Measurements from ENCODE around the gene BICDL1. TPM values are rescaled to one million over a fixed set of nuclear protein-coding genes. Genes with fewer than 3 reads are reported as not detected.

Gene BICDL1
- total RNA-seq, 1 experiment from 2014 or later: 22.2 TPM

DNA sequence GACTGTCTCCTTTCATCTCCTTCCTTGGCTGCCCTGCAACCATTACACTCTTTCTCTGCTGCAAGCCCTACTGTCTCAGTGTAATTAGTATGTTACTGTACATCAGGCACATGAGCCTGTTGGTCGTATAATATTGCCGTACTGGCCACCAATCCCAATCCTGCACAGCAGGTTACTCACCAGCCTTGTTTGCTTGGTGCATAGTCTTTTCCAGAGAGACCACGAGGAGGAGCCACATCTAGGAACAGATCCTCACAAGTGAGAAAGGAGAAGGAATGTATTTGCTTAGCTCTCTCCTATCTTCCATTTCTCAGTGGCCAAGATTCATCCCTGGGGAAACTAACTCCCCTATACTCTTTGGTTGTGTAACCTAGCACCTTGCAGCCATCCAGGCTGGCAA lies 33.0 kb upstream of the BICDL1 start:
- ChIA-PET POLR2A (no interaction called here), CTCF (no interaction called here)
- H3K9me3 ChIP-seq (ENCODE audit: control insufficient read depth, insufficient read depth, low read depth, low read length): peaks cover 4% of the 10 kb centered on the region; the same call in 1 of the 2 replicates
- no peak overlapping the region for H3K27ac ChIP-seq (ENCODE audit: low read length)
- no peaks in the 10 kb centered on the region for H3K36me3 ChIP-seq (ENCODE audit: control insufficient read depth, insufficient read depth, low read length)
- no peak overlapping the region for H3K4me3 ChIP-seq (ENCODE audit: low read depth in 2 of 2, low read length in 2 of 2)
- H3K4me1 ChIP-seq (ENCODE audit: control insufficient read depth, insufficient read depth, low read length): no peaks in the 10 kb centered on the region
- BruUV-seq (replicated peaks): no TSS peak
- DNase-seq (ENCODE audit: low read depth, low spot score): no peak
- no peak for ATAC-seq
- TF ChIP-seq, protein P1, sequence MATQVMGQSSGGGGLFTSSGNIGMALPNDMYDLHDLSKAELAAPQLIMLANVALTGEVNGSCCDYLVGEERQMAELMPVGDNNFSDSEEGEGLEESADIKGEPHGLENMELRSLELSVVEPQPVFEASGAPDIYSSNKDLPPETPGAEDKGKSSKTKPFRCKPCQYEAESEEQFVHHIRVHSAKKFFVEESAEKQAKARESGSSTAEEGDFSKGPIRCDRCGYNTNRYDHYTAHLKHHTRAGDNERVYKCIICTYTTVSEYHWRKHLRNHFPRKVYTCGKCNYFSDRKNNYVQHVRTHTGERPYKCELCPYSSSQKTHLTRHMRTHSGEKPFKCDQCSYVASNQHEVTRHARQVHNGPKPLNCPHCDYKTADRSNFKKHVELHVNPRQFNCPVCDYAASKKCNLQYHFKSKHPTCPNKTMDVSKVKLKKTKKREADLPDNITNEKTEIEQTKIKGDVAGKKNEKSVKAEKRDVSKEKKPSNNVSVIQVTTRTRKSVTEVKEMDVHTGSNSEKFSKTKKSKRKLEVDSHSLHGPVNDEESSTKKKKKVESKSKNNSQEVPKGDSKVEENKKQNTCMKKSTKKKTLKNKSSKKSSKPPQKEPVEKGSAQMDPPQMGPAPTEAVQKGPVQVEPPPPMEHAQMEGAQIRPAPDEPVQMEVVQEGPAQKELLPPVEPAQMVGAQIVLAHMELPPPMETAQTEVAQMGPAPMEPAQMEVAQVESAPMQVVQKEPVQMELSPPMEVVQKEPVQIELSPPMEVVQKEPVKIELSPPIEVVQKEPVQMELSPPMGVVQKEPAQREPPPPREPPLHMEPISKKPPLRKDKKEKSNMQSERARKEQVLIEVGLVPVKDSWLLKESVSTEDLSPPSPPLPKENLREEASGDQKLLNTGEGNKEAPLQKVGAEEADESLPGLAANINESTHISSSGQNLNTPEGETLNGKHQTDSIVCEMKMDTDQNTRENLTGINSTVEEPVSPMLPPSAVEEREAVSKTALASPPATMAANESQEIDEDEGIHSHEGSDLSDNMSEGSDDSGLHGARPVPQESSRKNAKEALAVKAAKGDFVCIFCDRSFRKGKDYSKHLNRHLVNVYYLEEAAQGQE (IDR thresholded peaks at IDR 0.05; ENCODE audit: insufficient read depth in 1 of 2, low read depth in 2 of 2, low read length in 1 of 2): no peak
- TF ChIP-seq, protein P2, sequence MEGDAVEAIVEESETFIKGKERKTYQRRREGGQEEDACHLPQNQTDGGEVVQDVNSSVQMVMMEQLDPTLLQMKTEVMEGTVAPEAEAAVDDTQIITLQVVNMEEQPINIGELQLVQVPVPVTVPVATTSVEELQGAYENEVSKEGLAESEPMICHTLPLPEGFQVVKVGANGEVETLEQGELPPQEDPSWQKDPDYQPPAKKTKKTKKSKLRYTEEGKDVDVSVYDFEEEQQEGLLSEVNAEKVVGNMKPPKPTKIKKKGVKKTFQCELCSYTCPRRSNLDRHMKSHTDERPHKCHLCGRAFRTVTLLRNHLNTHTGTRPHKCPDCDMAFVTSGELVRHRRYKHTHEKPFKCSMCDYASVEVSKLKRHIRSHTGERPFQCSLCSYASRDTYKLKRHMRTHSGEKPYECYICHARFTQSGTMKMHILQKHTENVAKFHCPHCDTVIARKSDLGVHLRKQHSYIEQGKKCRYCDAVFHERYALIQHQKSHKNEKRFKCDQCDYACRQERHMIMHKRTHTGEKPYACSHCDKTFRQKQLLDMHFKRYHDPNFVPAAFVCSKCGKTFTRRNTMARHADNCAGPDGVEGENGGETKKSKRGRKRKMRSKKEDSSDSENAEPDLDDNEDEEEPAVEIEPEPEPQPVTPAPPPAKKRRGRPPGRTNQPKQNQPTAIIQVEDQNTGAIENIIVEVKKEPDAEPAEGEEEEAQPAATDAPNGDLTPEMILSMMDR (IDR thresholded peaks at IDR 0.05): no peak
- no peak for TF ChIP-seq SIN3A (IDR thresholded peaks at IDR 0.05; ENCODE audit: borderline replicate concordance, insufficient read depth, low read depth, low read length)
- TF ChIP-seq TCF7L2 (IDR thresholded peaks at IDR 0.05; ENCODE audit: low read depth, low read length): no peak
- TF ChIP-seq POLR2AphosphoS5 (IDR thresholded peaks at IDR 0.05; ENCODE audit: low read depth, low read length): no peak
- in situ Hi-C loops (cut with HindIII; ENCODE audit: low pct_unique_long_range_greater_than_20kb, low sequenced_read_pairs) (no loop called here), intact Hi-C loops (cut with micrococcal nuclease; ENCODE audit: unreplicated experiment) (no loop called here)
- H3K27me3 ChIP-seq (ENCODE audit: control insufficient read depth, insufficient read depth, low read length): no peaks in the 10 kb centered on the region

DNA sequence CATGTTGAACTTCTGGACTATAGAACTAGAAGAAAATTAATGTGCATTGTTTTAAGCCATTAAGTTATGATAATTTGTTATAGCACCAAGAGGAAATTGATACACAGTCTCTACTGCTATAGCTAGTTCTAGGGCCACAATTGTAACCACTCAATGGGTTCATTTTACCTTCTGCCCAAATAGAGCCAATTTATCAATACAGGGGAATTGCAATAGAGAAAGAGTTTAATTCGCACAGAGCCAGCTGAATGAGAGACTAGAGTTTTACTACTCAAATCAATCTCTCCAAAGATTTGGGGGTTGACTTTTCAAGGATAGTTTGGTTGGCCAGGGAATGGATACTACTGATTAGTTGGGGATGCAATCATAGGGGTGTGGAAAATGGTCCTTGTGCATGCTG lies 31.9 kb upstream of the BICDL1 start:
- Histone ChIP-seq H3K4me1 (ENCODE audit: control insufficient read depth, insufficient read depth, low read length) (no peaks in the 10 kb centered on the region), H3K27ac (ENCODE audit: low read length) (no peak overlapping the region), H3K4me3 (ENCODE audit: low read depth in 2 of 2, low read length in 2 of 2) (no peak overlapping the region), H3K27me3 (ENCODE audit: control insufficient read depth, insufficient read depth, low read length) (no peaks in the 10 kb centered on the region), H3K36me3 (ENCODE audit: control insufficient read depth, insufficient read depth, low read length) (no peaks in the 10 kb centered on the region), H3K9me3 (ENCODE audit: control insufficient read depth, insufficient read depth, low read depth, low read length) (peaks cover 4% of the 10 kb centered on the region; the same call in 1 of the 2 replicates)
- CTCF ChIA-PET: no interaction called here
- in situ Hi-C loops (cut with HindIII; ENCODE audit: low pct_unique_long_range_greater_than_20kb, low sequenced_read_pairs): no loop called here
- DNase-seq (ENCODE audit: low read depth, low spot score) (no peak), ATAC-seq (no peak)
- intact Hi-C loops (cut with micrococcal nuclease; ENCODE audit: unreplicated experiment): no loop called here
- POLR2A ChIA-PET: no interaction called here
- BruUV-seq (replicated peaks): no TSS peak
- TF ChIP-seq SIN3A (IDR thresholded peaks at IDR 0.05; ENCODE audit: borderline replicate concordance, insufficient read depth, low read depth, low read length): no peak
- no peak for TF ChIP-seq POLR2AphosphoS5 (IDR thresholded peaks at IDR 0.05; ENCODE audit: low read depth, low read length)
- TF ChIP-seq, protein P1 (IDR thresholded peaks at IDR 0.05; ENCODE audit: insufficient read depth in 1 of 2, low read depth in 2 of 2, low read length in 1 of 2): no peak
- TF ChIP-seq, protein P2 (IDR thresholded peaks at IDR 0.05): no peak
- TF ChIP-seq TCF7L2 (IDR thresholded peaks at IDR 0.05; ENCODE audit: low read depth, low read length): no peak

Measured in Panc1 (cell line).